ENCODE data around the gene NEURL1B. TPM values are rescaled to one million over a fixed set of nuclear protein-coding genes. Genes with fewer than 3 reads are reported as not detected.

NEURL1B gene
- total and polyA plus RNA-seq, 4 donors, result 1.5 to 10.0 (median 5.5) TPM

- H3K9me3 ChIP-seq (ENCODE audit: control insufficient read depth in 4 of 4, low read length in 3 of 4), result no peaks in the 10 kb centered on the region
- H3K36me3 ChIP-seq (ENCODE audit: control insufficient read depth in 4 of 4, insufficient read depth in 3 of 4, low read depth in 1 of 4, low read length in 3 of 4), result no peaks in the 10 kb centered on the region
- H3K9ac ChIP-seq (ENCODE audit: low read depth in 1 of 2, low read length in 2 of 2), result peak overlapping the region in 1 of 2 donors; percentile 51
- no peak overlapping the region for H3K4me3 ChIP-seq (ENCODE audit: low read depth in 1 of 3, low read length in 3 of 3)
- H3K27me3 ChIP-seq (ENCODE audit: control insufficient read depth in 4 of 4, insufficient read depth in 4 of 4, low read length in 3 of 4), result no peaks in the 10 kb centered on the region
- 34% methylated on average over 10 of the region's 10 CpGs for WGBS
- TF ChIP-seq FOXA1 (IDR thresholded peaks at IDR 0.05) (peak; percentile 73), YY1 (IDR thresholded peaks at IDR 0.05) (peak; percentile 91), EGR1 (IDR thresholded peaks at IDR 0.05; ENCODE audit: low read depth in 2 of 2) (peak in 1 of 2 donors; percentile 61), CTCF (IDR thresholded peaks at IDR 0.05; ENCODE audit: low read depth, low read length, missing input control) (no peak), FOXA2 (IDR thresholded peaks at IDR 0.05) (peak; percentile 91), ZBTB33 (IDR thresholded peaks at IDR 0.05) (no peak), MAX (IDR thresholded peaks at IDR 0.05) (no peak), RAD21 (IDR thresholded peaks at IDR 0.05) (peak in 1 of 2 donors; percentile 48), HNF4A (conservative IDR thresholded peaks at IDR 0.05) (peak; percentile 95 to 96), TAF1 (conservative IDR thresholded peaks at IDR 0.05) (no peak), GABPA (IDR thresholded peaks at IDR 0.05 in 1 of 2, conservative IDR thresholded peaks at IDR 0.05 in 1 of 2) (no peak), RXRA (IDR thresholded peaks at IDR 0.05) (peak; percentile 87 to 88), NR2F2 (IDR thresholded peaks at IDR 0.05) (peak; percentile 80), JUND (IDR thresholded peaks at IDR 0.05) (no peak), HNF4G (IDR thresholded peaks at IDR 0.05) (peak; percentile 85), SP1 (IDR thresholded peaks at IDR 0.05) (peak; percentile 64)
- TF ChIP-seq, protein P1, sequence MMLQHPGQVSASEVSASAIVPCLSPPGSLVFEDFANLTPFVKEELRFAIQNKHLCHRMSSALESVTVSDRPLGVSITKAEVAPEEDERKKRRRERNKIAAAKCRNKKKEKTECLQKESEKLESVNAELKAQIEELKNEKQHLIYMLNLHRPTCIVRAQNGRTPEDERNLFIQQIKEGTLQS (IDR thresholded peaks at IDR 0.05), result no peak
- TF ChIP-seq, protein P2, sequence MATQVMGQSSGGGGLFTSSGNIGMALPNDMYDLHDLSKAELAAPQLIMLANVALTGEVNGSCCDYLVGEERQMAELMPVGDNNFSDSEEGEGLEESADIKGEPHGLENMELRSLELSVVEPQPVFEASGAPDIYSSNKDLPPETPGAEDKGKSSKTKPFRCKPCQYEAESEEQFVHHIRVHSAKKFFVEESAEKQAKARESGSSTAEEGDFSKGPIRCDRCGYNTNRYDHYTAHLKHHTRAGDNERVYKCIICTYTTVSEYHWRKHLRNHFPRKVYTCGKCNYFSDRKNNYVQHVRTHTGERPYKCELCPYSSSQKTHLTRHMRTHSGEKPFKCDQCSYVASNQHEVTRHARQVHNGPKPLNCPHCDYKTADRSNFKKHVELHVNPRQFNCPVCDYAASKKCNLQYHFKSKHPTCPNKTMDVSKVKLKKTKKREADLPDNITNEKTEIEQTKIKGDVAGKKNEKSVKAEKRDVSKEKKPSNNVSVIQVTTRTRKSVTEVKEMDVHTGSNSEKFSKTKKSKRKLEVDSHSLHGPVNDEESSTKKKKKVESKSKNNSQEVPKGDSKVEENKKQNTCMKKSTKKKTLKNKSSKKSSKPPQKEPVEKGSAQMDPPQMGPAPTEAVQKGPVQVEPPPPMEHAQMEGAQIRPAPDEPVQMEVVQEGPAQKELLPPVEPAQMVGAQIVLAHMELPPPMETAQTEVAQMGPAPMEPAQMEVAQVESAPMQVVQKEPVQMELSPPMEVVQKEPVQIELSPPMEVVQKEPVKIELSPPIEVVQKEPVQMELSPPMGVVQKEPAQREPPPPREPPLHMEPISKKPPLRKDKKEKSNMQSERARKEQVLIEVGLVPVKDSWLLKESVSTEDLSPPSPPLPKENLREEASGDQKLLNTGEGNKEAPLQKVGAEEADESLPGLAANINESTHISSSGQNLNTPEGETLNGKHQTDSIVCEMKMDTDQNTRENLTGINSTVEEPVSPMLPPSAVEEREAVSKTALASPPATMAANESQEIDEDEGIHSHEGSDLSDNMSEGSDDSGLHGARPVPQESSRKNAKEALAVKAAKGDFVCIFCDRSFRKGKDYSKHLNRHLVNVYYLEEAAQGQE (IDR thresholded peaks at IDR 0.05), result no peak
- peaks cover 21 to 56% (median 45%) of the 10 kb centered on the region in 4 donors for H3K4me1 ChIP-seq (ENCODE audit: control insufficient read depth in 4 of 4, insufficient read depth in 4 of 4, low read length in 3 of 4)
- DNase-seq (ENCODE audit: low spot score), result no peak
- H3K27ac ChIP-seq (ENCODE audit: low read depth in 1 of 2, low read length in 2 of 2), result peak overlapping the region; percentile 85 to 89
Observed at GRCh38 chr5:172725273-172725672, 84.2 kb downstream of the NEURL1B start.
